ENCODE measurements around the gene YIPF3. TPM values are rescaled to one million over a fixed set of nuclear protein-coding genes. Genes with fewer than 3 reads are reported as not detected.
A peak's percentile ranks its signal among the peaks of the same experiment; 100 is the strongest.

YIPF3 gene
- polyA plus RNA-seq, 2 donors: 54.3 to 64.1 TPM

DNA sequence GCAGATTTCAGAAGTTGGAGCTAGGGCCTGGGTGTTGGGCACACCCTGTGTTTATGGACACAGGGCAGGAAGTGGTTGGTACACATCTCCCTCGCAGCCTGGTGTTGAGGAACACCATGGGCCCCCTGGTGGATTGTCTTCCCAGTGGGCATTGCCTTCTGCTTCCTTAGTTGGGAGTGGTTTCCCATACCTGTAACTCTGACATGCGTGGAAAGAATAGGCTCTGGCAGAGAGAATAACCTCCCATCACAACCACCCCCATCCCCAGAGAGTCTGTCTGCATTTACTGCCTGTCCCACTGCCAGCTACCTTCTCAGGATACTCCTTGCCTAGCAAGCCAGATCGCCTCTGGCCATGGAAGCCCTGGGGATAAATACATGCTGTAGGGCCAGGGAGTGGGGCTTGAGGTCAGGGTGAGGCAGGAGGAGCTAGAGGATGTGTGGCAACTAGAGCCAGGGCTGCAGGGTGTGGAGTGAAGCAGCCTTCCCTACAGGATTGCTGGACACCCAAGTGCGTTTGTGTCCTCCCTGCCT is 21.3 kb downstream of the YIPF3 start:
- Histone ChIP-seq H3K27ac (ENCODE audit: low read depth in 2 of 2, low read length in 1 of 2) (peak overlapping the region; percentile 56 to 70), H3K36me3 (ENCODE audit: control insufficient read depth in 2 of 2, insufficient read depth in 2 of 2, low read length in 1 of 2) (peaks cover 8 to 23% of the 10 kb centered on the region in 2 donors), H3K4me1 (ENCODE audit: control insufficient read depth in 2 of 2, insufficient read depth in 2 of 2, low read length in 1 of 2) (peaks cover 8 to 33% of the 10 kb centered on the region in 2 donors), H3K9me3 (ENCODE audit: control insufficient read depth in 2 of 2, insufficient read depth in 1 of 2, low read depth in 1 of 2, low read length in 1 of 2) (no peaks in the 10 kb centered on the region), H3K27me3 (ENCODE audit: control insufficient read depth in 1 of 2, insufficient read depth in 2 of 2, low read length in 2 of 2) (no peaks in the 10 kb centered on the region), H3K4me3 (ENCODE audit: low read depth in 1 of 2, low read length in 2 of 2) (no peak overlapping the region)
- 42 to 57% methylated on average over 4 of the region's 4 CpGs for WGBS, 2 donors

DNA sequence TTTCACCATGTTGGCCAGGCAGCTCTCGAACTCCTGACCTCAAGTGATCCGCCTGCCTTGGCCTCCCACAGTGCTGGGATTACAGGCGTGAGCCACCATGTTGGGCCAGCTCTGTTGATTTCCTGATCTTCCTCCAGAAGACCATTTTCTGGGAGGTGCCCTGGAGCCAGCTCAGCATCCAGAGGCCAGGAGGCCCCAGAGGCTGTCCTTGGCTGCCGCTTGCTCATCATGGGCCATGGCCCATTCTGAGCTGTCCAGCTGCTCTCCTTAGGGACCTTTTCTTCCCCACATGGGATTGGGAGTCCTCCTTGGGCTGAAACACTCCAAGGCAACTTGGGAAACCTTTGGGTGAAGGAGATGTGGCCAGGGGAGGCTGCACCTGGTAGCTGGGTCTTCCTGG is 22.0 kb downstream of the YIPF3 start:
- no peak overlapping the region for H3K4me3 ChIP-seq (ENCODE audit: low read depth in 1 of 2, low read length in 2 of 2)
- 87 to 92% methylated on average over 4 of the region's 4 CpGs for WGBS, 2 donors
- no peaks in the 10 kb centered on the region for H3K9me3 ChIP-seq (ENCODE audit: control insufficient read depth in 2 of 2, insufficient read depth in 1 of 2, low read depth in 1 of 2, low read length in 1 of 2)
- H3K36me3 ChIP-seq (ENCODE audit: control insufficient read depth in 2 of 2, insufficient read depth in 2 of 2, low read length in 1 of 2): peaks cover 7 to 18% of the 10 kb centered on the region in 2 donors
- peak overlapping the region in 1 of 2 donors; percentile 70 for H3K27ac ChIP-seq (ENCODE audit: low read depth in 2 of 2, low read length in 1 of 2)
- no peaks in the 10 kb centered on the region for H3K27me3 ChIP-seq (ENCODE audit: control insufficient read depth in 1 of 2, insufficient read depth in 2 of 2, low read length in 2 of 2)
- H3K4me1 ChIP-seq (ENCODE audit: control insufficient read depth in 2 of 2, insufficient read depth in 2 of 2, low read length in 1 of 2): peaks cover 8 to 33% of the 10 kb centered on the region in 2 donors

DNA sequence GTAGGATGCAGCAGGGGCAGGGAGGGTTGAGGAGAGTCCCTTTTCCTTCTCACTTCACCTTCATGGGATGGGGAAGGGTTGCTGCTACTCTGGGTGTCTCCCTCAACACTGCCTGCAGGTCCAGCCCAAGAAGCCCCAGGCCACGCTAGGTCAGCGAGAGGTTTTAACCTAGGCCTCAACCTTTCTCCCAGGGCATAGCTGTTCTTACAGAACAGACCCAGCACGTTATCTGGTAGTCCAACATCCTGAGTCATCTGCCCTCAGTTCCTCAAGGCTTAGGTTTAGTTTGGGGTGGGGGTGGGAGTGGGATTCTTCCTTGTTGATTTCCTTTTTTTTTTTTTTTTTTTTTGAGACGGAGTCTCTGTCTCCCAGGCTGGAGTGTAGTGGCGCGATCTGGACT is 22.4 kb downstream of the YIPF3 start:
- H3K27me3 ChIP-seq (ENCODE audit: control insufficient read depth in 1 of 2, insufficient read depth in 2 of 2, low read length in 2 of 2): no peaks in the 10 kb centered on the region
- H3K27ac ChIP-seq (ENCODE audit: low read depth in 2 of 2, low read length in 1 of 2): no peak overlapping the region
- WGBS, 2 donors: 77 to 88% methylated on average over 6 of the region's 6 CpGs
- H3K4me3 ChIP-seq (ENCODE audit: low read depth in 1 of 2, low read length in 2 of 2): no peak overlapping the region
- H3K4me1 ChIP-seq (ENCODE audit: control insufficient read depth in 2 of 2, insufficient read depth in 2 of 2, low read length in 1 of 2): peaks cover 8 to 33% of the 10 kb centered on the region in 2 donors
- H3K9me3 ChIP-seq (ENCODE audit: control insufficient read depth in 2 of 2, insufficient read depth in 1 of 2, low read depth in 1 of 2, low read length in 1 of 2): no peaks in the 10 kb centered on the region
- peaks cover 4 to 14% of the 10 kb centered on the region in 2 donors for H3K36me3 ChIP-seq (ENCODE audit: control insufficient read depth in 2 of 2, insufficient read depth in 2 of 2, low read length in 1 of 2)

DNA sequence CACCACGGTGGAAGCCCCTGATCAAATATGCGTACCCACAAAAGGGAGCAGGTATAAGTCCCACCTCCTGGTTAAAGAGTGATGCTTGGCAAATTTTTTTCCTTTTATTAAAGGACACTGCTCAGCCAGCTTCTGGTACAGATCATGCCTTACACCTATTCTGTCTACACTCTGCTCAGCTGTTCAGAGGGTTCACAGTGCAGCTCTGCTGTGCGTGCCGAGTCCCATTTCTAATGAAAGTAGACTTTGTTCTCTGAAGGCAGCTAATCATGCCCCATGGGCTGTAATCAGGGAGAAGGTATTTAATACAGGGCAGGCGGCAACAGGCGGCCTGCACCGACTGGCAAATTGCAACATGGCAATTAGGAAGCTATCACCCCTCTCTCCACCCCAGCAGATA is 22.9 kb downstream of the YIPF3 start:
- Histone ChIP-seq H3K9me3 (ENCODE audit: control insufficient read depth in 2 of 2, insufficient read depth in 1 of 2, low read depth in 1 of 2, low read length in 1 of 2) (no peaks in the 10 kb centered on the region), H3K4me1 (ENCODE audit: control insufficient read depth in 2 of 2, insufficient read depth in 2 of 2, low read length in 1 of 2) (peaks cover 8 to 31% of the 10 kb centered on the region in 2 donors), H3K27me3 (ENCODE audit: control insufficient read depth in 1 of 2, insufficient read depth in 2 of 2, low read length in 2 of 2) (no peaks in the 10 kb centered on the region), H3K4me3 (ENCODE audit: low read depth in 1 of 2, low read length in 2 of 2) (no peak overlapping the region), H3K36me3 (ENCODE audit: control insufficient read depth in 2 of 2, insufficient read depth in 2 of 2, low read length in 1 of 2) (peaks cover 0 to 9% of the 10 kb centered on the region in 2 donors), H3K27ac (ENCODE audit: low read depth in 2 of 2, low read length in 1 of 2) (no peak overlapping the region)
- WGBS, 2 donors: 62 to 66% methylated on average over 7 of the region's 7 CpGs

DNA sequence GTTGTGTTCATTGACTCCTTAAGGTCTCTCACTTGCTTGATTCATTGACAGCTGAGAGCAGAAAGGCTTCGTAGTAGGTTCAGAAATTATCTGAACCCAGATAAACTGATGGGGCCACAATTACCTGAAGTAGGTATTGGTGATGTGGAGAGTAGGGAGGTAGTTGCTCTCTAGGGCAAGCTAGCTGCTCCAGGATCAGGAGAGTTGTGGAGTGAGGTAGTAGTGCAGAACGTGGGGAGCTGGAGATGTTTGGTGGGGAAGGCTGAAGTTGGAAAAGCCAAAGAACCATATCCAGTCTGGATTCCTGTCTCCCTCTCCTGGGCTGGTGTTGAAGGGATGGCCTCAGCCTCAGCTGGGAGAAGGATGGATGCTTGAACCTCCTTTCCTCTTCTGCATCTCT is 23.5 kb downstream of the YIPF3 start:
- H3K27me3 ChIP-seq (ENCODE audit: control insufficient read depth in 1 of 2, insufficient read depth in 2 of 2, low read length in 2 of 2): no peaks in the 10 kb centered on the region
- H3K4me3 ChIP-seq (ENCODE audit: low read depth in 1 of 2, low read length in 2 of 2): no peak overlapping the region
- 58 to 74% methylated on average over 2 of the region's 2 CpGs for WGBS, 2 donors
- H3K4me1 ChIP-seq (ENCODE audit: control insufficient read depth in 2 of 2, insufficient read depth in 2 of 2, low read length in 1 of 2): peaks cover 8 to 30% of the 10 kb centered on the region in 2 donors
- no peaks in the 10 kb centered on the region for H3K9me3 ChIP-seq (ENCODE audit: control insufficient read depth in 2 of 2, insufficient read depth in 1 of 2, low read depth in 1 of 2, low read length in 1 of 2)
- no peak overlapping the region for H3K27ac ChIP-seq (ENCODE audit: low read depth in 2 of 2, low read length in 1 of 2)
- peaks cover 0 to 5% of the 10 kb centered on the region in 2 donors for H3K36me3 ChIP-seq (ENCODE audit: control insufficient read depth in 2 of 2, insufficient read depth in 2 of 2, low read length in 1 of 2)

DNA sequence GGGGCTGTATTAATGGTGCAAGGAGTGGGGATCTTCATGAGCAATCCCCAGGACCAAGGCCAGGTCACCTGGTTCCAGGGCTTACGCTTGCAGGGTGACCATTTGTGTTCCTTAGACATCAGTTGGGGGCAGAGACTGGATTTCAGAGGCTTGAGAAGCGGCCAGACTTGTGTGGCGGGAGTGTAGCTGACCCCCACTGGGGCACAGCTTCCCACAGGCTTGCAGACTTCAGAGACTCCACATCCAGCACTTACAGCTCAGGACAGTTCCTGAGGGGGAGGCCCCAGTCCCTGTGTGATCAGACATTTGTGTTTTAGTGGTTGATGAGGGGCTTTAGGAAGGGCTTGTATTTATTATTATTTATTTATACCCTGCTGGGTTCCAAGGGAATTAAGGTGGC is 24.1 kb downstream of the YIPF3 start:
- Histone ChIP-seq H3K4me3 (ENCODE audit: low read depth in 1 of 2, low read length in 2 of 2) (no peak overlapping the region), H3K4me1 (ENCODE audit: control insufficient read depth in 2 of 2, insufficient read depth in 2 of 2, low read length in 1 of 2) (peaks cover 8 to 30% of the 10 kb centered on the region in 2 donors), H3K36me3 (ENCODE audit: control insufficient read depth in 2 of 2, insufficient read depth in 2 of 2, low read length in 1 of 2) (peaks cover 0 to 2% of the 10 kb centered on the region in 2 donors)

DNA sequence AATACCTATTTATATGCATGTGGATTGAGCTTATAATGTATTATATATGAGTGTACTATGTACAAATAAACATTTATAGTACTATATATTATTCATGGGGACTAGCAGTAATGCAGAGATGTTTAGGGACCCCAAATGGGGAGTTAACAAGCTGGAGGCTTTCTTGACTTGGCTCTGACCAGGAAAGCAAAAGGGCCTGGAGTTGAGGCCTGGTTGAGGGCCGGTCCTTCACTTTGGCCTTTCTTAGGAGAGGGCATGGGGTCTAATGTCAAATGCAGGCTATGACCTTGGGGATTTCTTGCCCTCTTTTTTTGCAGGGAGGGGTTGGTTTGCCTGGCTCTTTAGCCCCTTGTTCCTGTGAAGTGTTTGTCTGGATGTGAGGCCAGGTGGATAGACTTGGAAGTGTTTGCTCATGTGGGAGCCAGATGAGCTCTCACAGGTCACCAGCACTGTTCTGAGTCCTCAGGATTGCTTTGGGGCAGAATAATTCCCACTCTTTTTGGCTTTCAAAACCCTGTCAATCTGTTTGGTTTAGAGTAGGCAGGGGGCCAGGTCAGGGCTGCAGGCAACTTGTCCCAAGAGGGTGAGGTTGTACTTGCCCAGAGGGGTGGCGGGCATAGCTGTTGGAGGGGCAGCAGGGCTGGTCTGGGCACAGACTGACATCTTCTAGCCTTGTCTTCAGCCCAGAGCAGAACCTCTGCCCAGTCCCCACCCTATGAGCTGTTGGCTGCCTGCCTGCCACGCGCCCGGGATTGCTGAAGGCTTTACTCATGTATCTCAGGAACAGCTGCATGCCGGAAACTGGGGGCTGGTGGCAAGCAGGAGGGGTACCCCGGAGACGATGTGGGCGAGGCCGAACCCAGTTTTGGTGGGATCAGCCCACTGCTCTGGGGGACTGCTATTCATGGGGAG is 24.7 kb downstream of the YIPF3 start:
- Histone ChIP-seq H3K36me3 (ENCODE audit: control insufficient read depth in 2 of 2, insufficient read depth in 2 of 2, low read length in 1 of 2) (peaks cover 0 to 2% of the 10 kb centered on the region in 2 donors), H3K27ac (ENCODE audit: low read depth in 2 of 2, low read length in 1 of 2) (peak overlapping the region in 1 of 2 donors; percentile 54), H3K4me3 (ENCODE audit: low read depth in 1 of 2, low read length in 2 of 2) (no peak overlapping the region), H3K27me3 (ENCODE audit: control insufficient read depth in 1 of 2, insufficient read depth in 2 of 2, low read length in 2 of 2) (no peaks in the 10 kb centered on the region), H3K9me3 (ENCODE audit: control insufficient read depth in 2 of 2, insufficient read depth in 1 of 2, low read depth in 1 of 2, low read length in 1 of 2) (no peaks in the 10 kb centered on the region), H3K4me1 (ENCODE audit: control insufficient read depth in 2 of 2, insufficient read depth in 2 of 2, low read length in 1 of 2) (peaks cover 8 to 30% of the 10 kb centered on the region in 2 donors)
- 20 to 29% methylated on average over 10 of the region's 10 CpGs for WGBS, 2 donors

More for the DNA sequence above, 24.1 kb downstream of the YIPF3 start:
- 52 to 53% methylated on average over 3 of the region's 3 CpGs for WGBS, 2 donors
- Histone ChIP-seq H3K9me3 (ENCODE audit: control insufficient read depth in 2 of 2, insufficient read depth in 1 of 2, low read depth in 1 of 2, low read length in 1 of 2) (no peaks in the 10 kb centered on the region), H3K27ac (ENCODE audit: low read depth in 2 of 2, low read length in 1 of 2) (peak overlapping the region in 1 of 2 donors; percentile 54), H3K27me3 (ENCODE audit: control insufficient read depth in 1 of 2, insufficient read depth in 2 of 2, low read length in 2 of 2) (no peaks in the 10 kb centered on the region)

DNA sequence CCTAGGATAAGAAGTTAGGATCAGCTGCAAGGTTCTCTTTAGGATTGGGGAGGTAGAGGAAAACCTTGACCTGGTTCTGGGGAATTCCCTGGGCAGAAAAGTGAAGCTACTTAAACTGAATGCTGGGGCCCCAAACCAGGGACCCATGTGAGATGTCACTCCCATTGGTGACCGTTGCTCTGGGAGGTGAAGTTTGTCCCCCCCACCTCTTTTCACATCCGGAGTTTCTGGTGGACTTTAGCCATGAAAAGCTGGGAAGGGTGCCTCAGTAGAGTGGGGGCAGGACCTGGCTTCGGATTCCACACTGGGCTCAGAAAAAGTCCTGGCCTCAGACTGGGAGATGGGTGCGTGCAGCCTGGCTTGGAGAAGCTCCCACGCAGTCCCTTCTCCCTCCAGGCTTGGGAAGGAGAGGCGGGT is 26.2 kb downstream of the YIPF3 start:
- no peaks in the 10 kb centered on the region for H3K27me3 ChIP-seq (ENCODE audit: control insufficient read depth in 1 of 2, insufficient read depth in 2 of 2, low read length in 2 of 2)
- H3K4me3 ChIP-seq (ENCODE audit: low read depth in 1 of 2, low read length in 2 of 2): no peak overlapping the region

DNA sequence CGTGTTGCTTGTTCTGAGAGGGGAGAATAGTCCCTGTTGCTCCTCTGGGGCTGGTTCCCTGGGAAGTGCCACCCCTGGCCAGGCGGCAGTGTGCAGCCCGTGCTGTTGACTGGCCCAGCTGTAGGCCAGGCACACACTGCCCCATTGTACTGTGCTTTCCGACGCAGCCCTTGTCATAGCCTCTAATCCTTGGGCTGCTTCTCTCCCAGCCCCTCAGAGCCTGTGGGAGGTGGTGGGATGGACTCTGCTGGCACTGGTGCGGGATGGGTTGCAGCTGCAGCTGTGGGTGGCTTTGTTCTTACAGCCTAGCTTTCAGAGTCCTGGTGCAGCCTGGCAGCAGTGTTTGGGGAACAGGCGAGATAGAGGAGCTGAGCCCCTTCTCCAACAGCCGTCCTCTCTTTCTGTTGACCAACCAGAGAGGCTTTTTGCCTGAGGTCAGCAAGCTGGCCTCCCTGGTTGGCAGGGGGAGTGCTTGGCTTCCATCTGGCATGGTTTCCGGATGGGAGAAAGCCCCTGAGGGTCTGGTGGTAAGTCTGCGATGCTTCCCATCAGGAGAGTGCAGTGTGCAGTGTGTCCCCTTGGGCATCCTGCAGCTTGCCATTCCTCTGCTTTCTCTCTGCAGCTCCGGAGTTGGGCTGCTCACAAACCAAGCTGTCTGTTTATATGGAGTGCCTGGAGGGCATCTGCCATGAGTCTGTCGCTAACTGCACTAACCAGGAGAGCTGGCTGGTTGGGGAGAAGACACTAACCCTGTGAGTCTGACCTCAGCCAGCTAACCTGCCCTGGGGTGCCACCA is 27.3 kb downstream of the YIPF3 start:
- Histone ChIP-seq H3K27me3 (ENCODE audit: control insufficient read depth in 1 of 2, insufficient read depth in 2 of 2, low read length in 2 of 2) (no peaks in the 10 kb centered on the region), H3K4me1 (ENCODE audit: control insufficient read depth in 2 of 2, insufficient read depth in 2 of 2, low read length in 1 of 2) (peaks cover 4 to 12% of the 10 kb centered on the region in 2 donors), H3K9me3 (ENCODE audit: control insufficient read depth in 2 of 2, insufficient read depth in 1 of 2, low read depth in 1 of 2, low read length in 1 of 2) (no peaks in the 10 kb centered on the region), H3K4me3 (ENCODE audit: low read depth in 1 of 2, low read length in 2 of 2) (no peak overlapping the region), H3K36me3 (ENCODE audit: control insufficient read depth in 2 of 2, insufficient read depth in 2 of 2, low read length in 1 of 2) (peaks cover 0 to 2% of the 10 kb centered on the region in 2 donors), H3K27ac (ENCODE audit: low read depth in 2 of 2, low read length in 1 of 2) (no peak overlapping the region)
- WGBS, 2 donors: 72 to 78% methylated on average over 12 of the region's 12 CpGs

More for the DNA sequence above, 26.2 kb downstream of the YIPF3 start:
- 49 to 70% methylated on average over 6 of the region's 6 CpGs for WGBS, 2 donors
- no peak overlapping the region for H3K27ac ChIP-seq (ENCODE audit: low read depth in 2 of 2, low read length in 1 of 2)
- peaks cover 4 to 22% of the 10 kb centered on the region in 2 donors for H3K4me1 ChIP-seq (ENCODE audit: control insufficient read depth in 2 of 2, insufficient read depth in 2 of 2, low read length in 1 of 2)
- no peaks in the 10 kb centered on the region for H3K9me3 ChIP-seq (ENCODE audit: control insufficient read depth in 2 of 2, insufficient read depth in 1 of 2, low read depth in 1 of 2, low read length in 1 of 2)
- peaks cover 0 to 2% of the 10 kb centered on the region in 2 donors for H3K36me3 ChIP-seq (ENCODE audit: control insufficient read depth in 2 of 2, insufficient read depth in 2 of 2, low read length in 1 of 2)
